HEK293 (cell line): ENCODE data around the gene ARHGEF2.

Experiments
- CTCF ChIA-PET: fragments of 350-600 bp; formaldehyde crosslinking; extraction: SDS; loops from one replicate; lab custom pipeline; 2021; ENCODE audit warnings: antibody characterized with exemption; lab: Yijun Ruan, JAX
- POLR2A ChIA-PET: fragments of 300-600 bp; formaldehyde crosslinking; extraction: SDS; loops from one replicate; lab custom pipeline; 2020; ENCODE audit warnings: antibody characterized with exemption, inconsistent platforms; lab: Yijun Ruan, JAX
- H3K27ac ChIP-seq: fragments of 200-500 bp; sonication (Bioruptor generic); 2 replicates; pipeline ENCODE4 v1.5.1; 2014; ENCODE audit warnings: low read depth, low read length, control low read depth, inconsistent platforms; ENCODE audit errors: extremely low read depth
- H3K36me3 ChIP-seq, 2 experiments: fragments of 200-500 bp in 1 of 2; sonication (Bioruptor generic) in 1 of 2; 1 replicate in 1 of 2; 2 replicates in 1 of 2; pipeline ENCODE4 v1.5.1; 2014 to 2017; ENCODE audit warnings: inconsistent platforms in 2 of 2, low read length in 2 of 2; ENCODE audit not compliant: control insufficient read depth in 2 of 2, insufficient read depth in 1 of 2
- H3K4me1 ChIP-seq: fragments of 200-500 bp; sonication (Bioruptor generic); 2 replicates; pipeline ENCODE4 v1.5.1; 2014; ENCODE audit warnings: mild to moderate bottlenecking, low read length, inconsistent platforms; ENCODE audit not compliant: control insufficient read depth, insufficient read depth
- H3K4me3 ChIP-seq: 2 replicates; pipeline ENCODE4 v1.5.1; 2011; ENCODE audit warnings: low read depth, mild to moderate bottlenecking, control low read depth, low read length, moderate library complexity
- H3K9me3 ChIP-seq: fragments of 200-500 bp; sonication (Bioruptor generic); 2 replicates; pipeline ENCODE4 v1.5.1; 2014; ENCODE audit warnings: low read depth, low read length, inconsistent platforms; ENCODE audit not compliant: control insufficient read depth, insufficient read depth
- GLIS2 ChIP-seq: fragments of 450-650 bp; formaldehyde crosslinking; IDR thresholded peaks from 2 replicates; pipeline ENCODE4 v1.5.1; 2016; ENCODE audit warnings: missing biosample characterization, missing genetic modification characterization
- KLF17 ChIP-seq: fragments of 450-650 bp; formaldehyde crosslinking; IDR thresholded peaks from 2 replicates; pipeline ENCODE4 v1.5.1; 2016; ENCODE audit warnings: missing biosample characterization, missing genetic modification characterization
- PBX3 ChIP-seq: sonication (generic); formaldehyde crosslinking; IDR thresholded peaks from 2 replicates; pipeline ENCODE4 v1.8.1; 2022; ENCODE audit warnings: mild to moderate bottlenecking, moderate library complexity, missing genetic modification reagents
- PRDM1 ChIP-seq: fragments of 450-650 bp; formaldehyde crosslinking; IDR thresholded peaks from 2 replicates; pipeline ENCODE4; 2016; ENCODE audit warnings: missing biosample characterization, missing genetic modification characterization
- SCRT1 ChIP-seq: fragments of 450-650 bp; formaldehyde crosslinking; IDR thresholded peaks from 2 replicates; pipeline ENCODE4 v1.5.1; 2016; ENCODE audit warnings: missing biosample characterization, missing genetic modification characterization, borderline replicate concordance
- SCRT2 ChIP-seq: fragments of 450-650 bp; formaldehyde crosslinking; IDR thresholded peaks from 2 replicates; pipeline ENCODE4 v1.5.1; 2016; ENCODE audit warnings: missing biosample characterization, missing genetic modification characterization
- TCF7L2 ChIP-seq: IDR thresholded peaks from 2 replicates; pipeline ENCODE4 v1.6.1; 2011; ENCODE audit warnings: low read depth, mild to moderate bottlenecking, inconsistent platforms, low read length, moderate library complexity, borderline replicate concordance
- ZBTB48 ChIP-seq: fragments of 450-650 bp; formaldehyde crosslinking; IDR thresholded peaks from 2 replicates; pipeline ENCODE4 v1.5.1; 2016; ENCODE audit warnings: missing biosample characterization, missing genetic modification characterization
- ZBTB49 ChIP-seq: fragments of 450-650 bp; formaldehyde crosslinking; IDR thresholded peaks from 2 replicates; pipeline ENCODE4 v1.5.1; 2016; ENCODE audit warnings: missing biosample characterization, missing genetic modification characterization, low read depth
- ZBTB7A ChIP-seq: fragments of 450-650 bp; formaldehyde crosslinking; IDR thresholded peaks from 2 replicates; pipeline ENCODE4 v1.5.1; 2016; ENCODE audit warnings: low read depth, missing biosample characterization, missing genetic modification characterization
- ZNF140 ChIP-seq: fragments of 450-650 bp; formaldehyde crosslinking; IDR thresholded peaks from 2 replicates; pipeline ENCODE4 v1.5.1; 2016; ENCODE audit warnings: missing biosample characterization, missing genetic modification characterization
- ZNF175 ChIP-seq: fragments of 450-650 bp; formaldehyde crosslinking; IDR thresholded peaks from 2 replicates; pipeline ENCODE4 v1.5.1; 2016; ENCODE audit warnings: missing biosample characterization, missing genetic modification characterization
- ZNF211 ChIP-seq: fragments of 450-650 bp; formaldehyde crosslinking; IDR thresholded peaks from 2 replicates; pipeline ENCODE4 v1.5.1; 2016; ENCODE audit warnings: low read depth, missing biosample characterization, missing genetic modification characterization
- ZNF366 ChIP-seq: fragments of 450-650 bp; formaldehyde crosslinking; conservative IDR thresholded peaks from 2 replicates; pipeline ENCODE4 v1.5.1; 2016; ENCODE audit warnings: missing biosample characterization, missing genetic modification characterization
- ZNF624 ChIP-seq: fragments of 450-650 bp; formaldehyde crosslinking; IDR thresholded peaks from 2 replicates; pipeline ENCODE4 v1.5.1; 2017; ENCODE audit warnings: missing biosample characterization, missing genetic modification characterization
- ZNF677 ChIP-seq: fragments of 450-650 bp; IDR thresholded peaks from 2 replicates; pipeline ENCODE4 v1.5.0; 2018; ENCODE audit warnings: missing biosample characterization, mild to moderate bottlenecking, missing genetic modification characterization, moderate library complexity
- TF ChIP-seq, protein P1 (sequence below): fragments of 450-650 bp; formaldehyde crosslinking; optimal IDR thresholded peaks from 2 replicates; pipeline ENCODE3; 2016; ENCODE audit warnings: missing biosample characterization, mild to moderate bottlenecking, missing genetic modification characterization
- TF ChIP-seq, protein P2 (sequence below): fragments of 450-650 bp; formaldehyde crosslinking; IDR thresholded peaks from 2 replicates; pipeline ENCODE4 v1.5.1; 2016; ENCODE audit warnings: missing biosample characterization, missing genetic modification characterization
- TF ChIP-seq, protein P3 (sequence below): fragments of 450-650 bp; formaldehyde crosslinking; IDR thresholded peaks from 2 replicates; pipeline ENCODE4 v1.5.1; 2016; ENCODE audit warnings: missing biosample characterization, missing genetic modification characterization

Gene ARHGEF2

DNA sequence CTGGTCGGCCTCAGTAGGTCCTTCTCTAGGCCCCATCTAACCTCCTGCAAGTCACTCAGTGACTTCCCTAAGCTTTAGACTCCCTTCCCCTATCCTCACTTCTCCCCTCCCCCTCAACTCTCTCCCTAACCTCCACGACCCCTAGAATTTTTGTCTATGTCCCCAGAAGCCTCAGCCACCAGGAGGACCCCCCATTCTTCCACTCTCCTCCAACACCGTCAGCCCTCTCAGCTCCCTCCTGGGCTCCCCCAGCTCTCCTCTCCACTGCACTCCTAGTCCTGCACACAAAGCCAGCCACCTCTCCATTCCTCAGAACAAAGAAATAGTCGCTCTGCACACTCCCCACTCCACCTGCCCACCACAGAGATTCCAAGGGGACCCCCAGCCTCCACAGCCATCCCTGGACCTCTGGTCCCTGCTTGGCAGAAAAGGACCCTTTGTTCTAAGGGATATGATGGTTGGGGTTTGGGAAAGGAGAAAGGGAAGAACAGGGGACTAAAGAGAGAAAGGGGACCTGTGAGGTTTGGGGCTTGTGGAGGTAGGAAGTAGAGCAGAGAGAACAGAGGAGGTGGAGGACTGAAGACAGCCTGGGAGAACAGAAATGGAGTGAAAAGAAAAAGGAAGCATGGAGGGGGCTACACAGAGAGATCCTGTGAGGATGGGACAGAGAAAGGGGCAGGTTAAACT is 2.8 kb downstream of the ARHGEF2 start:
- CTCF ChIA-PET = interaction anchor here (0.5 to 4.7 kb wide), 10 partner anchors 9 to 652 kb away, joined by 3 to 45 read pairs (median 4); no protein-coding TSS in a partner anchor
- H3K4me1 ChIP-seq = peaks cover 32% of the 10 kb centered on the region
- H3K4me3 ChIP-seq = peak overlapping the region; percentile 91
- peaks cover 0 to 9% of the 10 kb centered on the region in 2 experiments; a peak in 2 of 3 replicates for H3K36me3 ChIP-seq
- H3K9me3 ChIP-seq = no peaks in the 10 kb centered on the region
- peak overlapping the region; percentile 97 for H3K27ac ChIP-seq
- TF ChIP-seq PBX3 (CRISPR knock-in tag) (no peak), GLIS2 (tag by site-specific recombination) (peak; percentile 54; the same call in 1 of the 2 replicates), ZNF366 (tag by site-specific recombination) (peak; percentile 78), ZBTB48 (peak; percentile 91), ZNF140 (tag by site-specific recombination) (no peak), ZNF211 (tag by site-specific recombination) (no peak), PRDM1 (tag by site-specific recombination) (peak; percentile 92)
- TF ChIP-seq, all 188 proteins: peak for 4
- POLR2A ChIA-PET = interaction anchor here (0.5 to 4.4 kb wide), 10 partner anchors 8 to 41 kb away, joined by 3 to 28 read pairs (median 4); partner anchors contain the start of genes KHDC4 and RXFP4

DNA sequence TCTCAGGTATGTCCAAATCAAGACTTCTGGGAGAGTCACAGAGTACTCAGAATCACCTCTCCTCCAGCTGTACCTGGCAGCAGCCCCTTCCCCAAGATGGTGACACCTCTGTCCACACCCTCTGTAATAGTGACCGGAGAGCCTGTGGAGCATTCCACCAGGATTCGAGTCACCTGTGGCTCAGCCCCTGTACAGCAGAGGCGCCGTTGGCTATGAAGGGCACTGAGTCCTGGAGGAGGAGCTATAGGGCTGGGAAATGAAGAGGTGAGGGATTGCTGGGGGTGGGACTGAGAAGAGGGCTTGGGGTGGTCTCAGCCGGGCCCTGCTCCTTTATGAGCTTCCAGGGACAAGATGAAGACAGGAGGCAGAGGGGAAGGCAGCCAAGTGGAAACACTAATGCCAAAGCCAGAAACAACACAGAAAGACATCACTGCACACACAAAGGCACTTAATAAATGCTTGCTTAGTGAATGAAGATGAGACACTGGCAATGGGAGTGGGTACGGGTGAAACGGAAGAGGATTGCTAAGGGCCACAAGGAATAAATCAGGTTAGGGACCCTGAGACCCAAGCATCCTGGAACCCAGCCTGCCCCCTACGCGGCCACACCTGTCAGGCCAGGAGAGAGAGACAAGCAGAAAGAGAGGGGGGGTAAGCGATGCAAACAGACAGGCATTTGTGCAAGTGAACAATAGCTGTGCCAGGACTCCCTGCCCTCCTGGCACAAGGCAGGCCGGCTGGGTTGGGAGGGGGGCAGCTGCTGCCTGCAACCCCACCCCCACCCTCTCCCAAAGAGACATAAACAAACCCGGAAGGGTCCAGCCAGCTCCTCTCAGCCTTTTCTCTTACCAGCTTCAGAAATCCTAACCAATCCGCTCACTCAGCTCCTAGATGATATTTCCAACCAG is 3.9 kb downstream of the ARHGEF2 start:
- Histone ChIP-seq H3K36me3 (peaks cover 0 to 12% of the 10 kb centered on the region in 2 experiments; a peak in 2 of 3 replicates), H3K27ac (no peak overlapping the region; the same call in 1 of the 2 replicates), H3K4me3 (no peak overlapping the region), H3K9me3 (no peaks in the 10 kb centered on the region), H3K4me1 (peaks cover 25% of the 10 kb centered on the region)
- ChIA-PET CTCF (interaction anchor here (1.1 to 4.7 kb wide), 6 partner anchors 15 to 653 kb away, joined by 3 to 45 read pairs (median 4); no protein-coding TSS in a partner anchor), POLR2A (interaction anchor here (0.5 to 1.4 kb wide), 5 partner anchors 9 to 37 kb away, joined by 3 to 8 read pairs (median 4); no protein-coding TSS in a partner anchor)
- no peak for TF ChIP-seq ZNF624 (tag by site-specific recombination)
- peak; percentile 33; the same call in 1 of the 2 replicates for TF ChIP-seq SCRT1 (tag by site-specific recombination)
- no peak for TF ChIP-seq ZBTB49
- no peak for TF ChIP-seq TCF7L2
- TF ChIP-seq, protein P1, sequence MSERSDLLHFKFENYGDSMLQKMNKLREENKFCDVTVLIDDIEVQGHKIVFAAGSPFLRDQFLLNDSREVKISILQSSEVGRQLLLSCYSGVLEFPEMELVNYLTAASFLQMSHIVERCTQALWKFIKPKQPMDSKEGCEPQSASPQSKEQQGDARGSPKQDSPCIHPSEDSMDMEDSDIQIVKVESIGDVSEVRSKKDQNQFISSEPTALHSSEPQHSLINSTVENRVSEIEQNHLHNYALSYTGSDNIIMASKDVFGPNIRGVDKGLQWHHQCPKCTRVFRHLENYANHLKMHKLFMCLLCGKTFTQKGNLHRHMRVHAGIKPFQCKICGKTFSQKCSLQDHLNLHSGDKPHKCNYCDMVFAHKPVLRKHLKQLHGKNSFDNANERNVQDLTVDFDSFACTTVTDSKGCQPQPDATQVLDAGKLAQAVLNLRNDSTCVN (tag by site-specific recombination) = no peak
- TF ChIP-seq SCRT2 (tag by site-specific recombination) = peak; percentile 61
- TF ChIP-seq ZNF677 (tag by site-specific recombination) = no peak
- TF ChIP-seq, protein P2, sequence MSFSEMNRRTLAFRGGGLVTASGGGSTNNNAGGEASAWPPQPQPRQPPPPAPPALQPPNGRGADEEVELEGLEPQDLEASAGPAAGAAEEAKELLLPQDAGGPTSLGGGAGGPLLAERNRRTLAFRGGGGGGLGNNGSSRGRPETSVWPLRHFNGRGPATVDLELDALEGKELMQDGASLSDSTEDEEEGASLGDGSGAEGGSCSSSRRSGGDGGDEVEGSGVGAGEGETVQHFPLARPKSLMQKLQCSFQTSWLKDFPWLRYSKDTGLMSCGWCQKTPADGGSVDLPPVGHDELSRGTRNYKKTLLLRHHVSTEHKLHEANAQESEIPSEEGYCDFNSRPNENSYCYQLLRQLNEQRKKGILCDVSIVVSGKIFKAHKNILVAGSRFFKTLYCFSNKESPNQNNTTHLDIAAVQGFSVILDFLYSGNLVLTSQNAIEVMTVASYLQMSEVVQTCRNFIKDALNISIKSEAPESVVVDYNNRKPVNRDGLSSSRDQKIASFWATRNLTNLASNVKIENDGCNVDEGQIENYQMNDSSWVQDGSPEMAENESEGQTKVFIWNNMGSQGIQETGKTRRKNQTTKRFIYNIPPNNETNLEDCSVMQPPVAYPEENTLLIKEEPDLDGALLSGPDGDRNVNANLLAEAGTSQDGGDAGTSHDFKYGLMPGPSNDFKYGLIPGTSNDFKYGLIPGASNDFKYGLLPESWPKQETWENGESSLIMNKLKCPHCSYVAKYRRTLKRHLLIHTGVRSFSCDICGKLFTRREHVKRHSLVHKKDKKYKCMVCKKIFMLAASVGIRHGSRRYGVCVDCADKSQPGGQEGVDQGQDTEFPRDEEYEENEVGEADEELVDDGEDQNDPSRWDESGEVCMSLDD (tag by site-specific recombination) = no peak
- no peak for TF ChIP-seq ZNF175 (tag by site-specific recombination)
- no peak for TF ChIP-seq KLF17 (tag by site-specific recombination)
- TF ChIP-seq, protein P3, sequence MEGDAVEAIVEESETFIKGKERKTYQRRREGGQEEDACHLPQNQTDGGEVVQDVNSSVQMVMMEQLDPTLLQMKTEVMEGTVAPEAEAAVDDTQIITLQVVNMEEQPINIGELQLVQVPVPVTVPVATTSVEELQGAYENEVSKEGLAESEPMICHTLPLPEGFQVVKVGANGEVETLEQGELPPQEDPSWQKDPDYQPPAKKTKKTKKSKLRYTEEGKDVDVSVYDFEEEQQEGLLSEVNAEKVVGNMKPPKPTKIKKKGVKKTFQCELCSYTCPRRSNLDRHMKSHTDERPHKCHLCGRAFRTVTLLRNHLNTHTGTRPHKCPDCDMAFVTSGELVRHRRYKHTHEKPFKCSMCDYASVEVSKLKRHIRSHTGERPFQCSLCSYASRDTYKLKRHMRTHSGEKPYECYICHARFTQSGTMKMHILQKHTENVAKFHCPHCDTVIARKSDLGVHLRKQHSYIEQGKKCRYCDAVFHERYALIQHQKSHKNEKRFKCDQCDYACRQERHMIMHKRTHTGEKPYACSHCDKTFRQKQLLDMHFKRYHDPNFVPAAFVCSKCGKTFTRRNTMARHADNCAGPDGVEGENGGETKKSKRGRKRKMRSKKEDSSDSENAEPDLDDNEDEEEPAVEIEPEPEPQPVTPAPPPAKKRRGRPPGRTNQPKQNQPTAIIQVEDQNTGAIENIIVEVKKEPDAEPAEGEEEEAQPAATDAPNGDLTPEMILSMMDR (tag by site-specific recombination) = peak; percentile 43; the same call in 1 of the 2 replicates
- TF ChIP-seq ZBTB7A (tag by site-specific recombination) = no peak
